Left colon (tissue), 2 donors: ENCODE data around the gene ETV4. TPM values are rescaled to one million over a fixed set of nuclear protein-coding genes. Genes with fewer than 3 reads are reported as not detected.

Source experiments
- ATAC-seq: fragments of 200-7000 bp; cut with Tn5 transposase; one replicate; pipeline ENCODE4 v1.9.1; 2020; ENCODE audit warnings: mild to moderate bottlenecking, moderate library complexity
- DNase-seq, 2 donors: peaks; one replicate each; pipeline ENCODE4 v3.0.0-alpha.2; 2020
- intact Hi-C, 2 donors: fragments of 100-400 bp; cut with DNase I in 1 of 2; cut with micrococcal nuclease in 1 of 2; formaldehyde crosslinking; loops; one replicate each; pipeline versions ENCODE4 v1.11.2 to v1.14.0; 2022; cut with DNase I, micrococcal nuclease
- total RNA-seq, 2 donors: library from RNA; stranded (reverse); fragmentation: NEBNext Ultra II Directional; extraction: Animal tissue kit (Norgen Biotek cat#: 25700); gene quantifications; one replicate each; pipeline ENCODE4 v1.2.1, GENCODE V29; 2021
- donor health status: DM: no; HTN: no; CAD: no.
- donor health status: DM: yes; HTN: yes; CAD: no.

The ETV4 gene
- total RNA-seq, 2 donors from 2014 or later = 0.89 to 0.95 TPM

GRCh38 chr17:43550754-43551153 is 4.6 kb upstream of the ETV4 start:
- DNase-seq (no peak), ATAC-seq (no peak)
- intact Hi-C loops = no loop called here

DNA sequence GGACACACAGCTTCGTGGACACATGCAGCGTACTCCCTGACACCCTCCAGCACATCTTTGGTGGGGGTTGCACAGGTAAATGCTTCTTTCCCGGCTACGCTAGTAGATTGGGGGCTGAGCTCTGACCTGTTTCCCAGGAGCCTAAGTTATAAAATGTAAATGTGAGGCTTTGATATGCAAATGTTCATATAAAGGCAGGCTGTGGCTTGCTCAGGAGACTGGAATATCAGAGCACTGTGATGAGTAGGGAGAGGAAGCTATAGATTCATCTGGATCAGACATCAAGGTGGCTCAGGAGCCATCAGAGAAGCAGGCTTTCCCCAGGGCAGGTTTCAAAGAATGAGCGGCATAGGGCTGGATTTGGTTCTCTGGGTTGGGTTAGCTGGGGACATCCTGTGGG is 3.4 kb upstream of the ETV4 start:
- DNase-seq (no peak), ATAC-seq (no peak)
- intact Hi-C loops = no loop called here

DNA sequence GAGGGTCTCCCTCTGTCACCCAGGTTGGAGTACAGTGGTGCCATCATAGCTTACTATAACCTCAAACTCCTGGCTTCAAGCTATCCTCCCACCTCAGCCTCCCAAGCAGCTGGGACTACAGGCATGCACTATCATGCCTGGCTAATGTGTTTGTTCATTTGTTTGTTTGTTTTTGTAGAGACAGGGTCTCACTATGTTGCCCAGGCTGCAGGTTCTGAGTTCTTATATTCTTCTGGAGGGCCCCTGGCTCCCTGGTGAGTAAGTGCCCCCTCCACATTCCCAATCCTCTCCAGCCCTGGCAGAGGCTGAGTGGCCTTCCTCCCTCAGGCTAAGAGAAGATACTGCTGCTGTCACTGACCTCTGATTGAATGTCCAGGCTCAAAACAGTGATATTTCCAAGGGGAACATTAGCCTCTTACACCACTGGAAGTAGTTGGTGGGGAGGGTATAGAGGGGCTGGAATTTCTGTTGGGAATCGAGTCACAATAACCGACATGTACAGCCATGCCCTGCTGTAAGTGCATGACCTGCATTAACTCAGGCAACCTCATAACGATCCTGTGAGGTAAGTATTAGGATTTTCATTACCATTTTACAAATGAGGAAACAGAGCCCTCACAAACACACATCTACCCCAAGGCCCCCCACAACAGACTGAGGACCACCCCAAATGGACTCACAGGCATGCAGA is 2.7 kb upstream of the ETV4 start:
- no peak for ATAC-seq
- intact Hi-C loops = no loop called here

DNA sequence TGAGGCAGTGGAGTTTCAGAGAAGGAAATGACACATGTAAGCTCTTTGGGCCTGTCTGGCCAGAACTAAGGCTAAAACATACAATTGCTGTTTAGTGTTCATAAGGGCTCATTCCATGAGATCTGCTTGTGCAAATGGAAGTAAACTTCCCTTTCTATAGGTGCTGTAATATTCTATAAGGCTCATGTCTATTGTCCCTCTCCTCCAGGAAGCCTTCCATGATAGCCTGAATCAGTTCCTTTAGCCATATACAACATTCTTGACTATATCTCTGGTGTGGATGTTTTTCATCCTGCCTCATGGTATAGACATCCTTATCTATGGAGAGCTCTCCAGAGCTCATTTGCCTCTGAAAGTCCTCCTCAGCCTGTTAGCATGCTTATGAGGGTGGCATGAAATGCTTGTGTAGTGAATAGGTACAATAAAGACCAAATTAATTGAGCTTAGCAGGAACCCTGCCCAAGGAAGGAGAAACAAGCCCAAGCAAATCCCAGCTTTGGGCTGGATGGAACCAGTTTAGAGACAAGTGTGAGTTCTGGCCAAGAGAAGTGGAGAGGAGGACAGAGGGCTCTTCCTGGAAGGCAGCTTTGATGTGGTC is 1.6 kb upstream of the ETV4 start:
- DNase-seq = no peak

More for the DNA sequence above, 2.7 kb upstream of the ETV4 start:
- DNase-seq = no peak

DNA sequence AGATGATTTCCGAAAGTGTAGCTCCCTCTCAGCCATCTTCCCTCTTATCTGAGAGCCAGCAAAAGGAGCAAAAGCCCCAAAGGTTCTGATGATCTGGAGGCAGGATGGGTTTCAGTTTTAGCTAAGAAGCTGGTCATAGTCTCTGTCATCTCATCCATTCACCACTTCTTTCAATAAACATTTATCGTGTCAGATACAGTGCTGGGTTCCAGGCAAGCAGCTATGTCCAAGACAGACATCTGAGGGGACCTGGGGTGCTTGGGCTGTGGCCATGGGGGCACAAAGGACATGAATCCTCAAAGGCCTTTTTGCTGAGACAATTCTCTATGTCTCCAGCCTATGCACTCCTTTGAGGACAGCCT is 1.0 kb upstream of the ETV4 start:
- intact Hi-C loops = no loop called here
- DNase-seq = no peak
- no peak for ATAC-seq

More for the DNA sequence above, 1.6 kb upstream of the ETV4 start:
- ATAC-seq = no peak
- intact Hi-C loops = no loop called here

DNA sequence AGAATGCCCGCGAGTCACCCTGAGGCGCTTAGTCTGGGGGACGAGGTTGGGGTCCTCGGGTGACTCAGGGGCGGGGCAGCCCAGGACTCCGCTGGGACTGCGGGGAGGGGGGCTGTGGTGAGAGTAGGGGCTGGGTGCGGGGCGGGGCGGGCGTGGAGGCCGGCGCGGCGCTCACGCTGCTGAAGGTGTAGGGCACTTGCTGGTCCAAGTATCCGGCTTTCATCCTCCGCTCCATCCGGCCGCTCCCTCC is 832 bp downstream of the ETV4 start:
- intact Hi-C loops = no loop called here
- peak; percentile 52 for ATAC-seq
- DNase-seq = peak; percentile 34 to 46

GRCh38 chr17:43543771-43544575 is 2.2 kb downstream of the ETV4 start:
- no peak for ATAC-seq
- no peak for DNase-seq
- intact Hi-C loops = no loop called here

DNA sequence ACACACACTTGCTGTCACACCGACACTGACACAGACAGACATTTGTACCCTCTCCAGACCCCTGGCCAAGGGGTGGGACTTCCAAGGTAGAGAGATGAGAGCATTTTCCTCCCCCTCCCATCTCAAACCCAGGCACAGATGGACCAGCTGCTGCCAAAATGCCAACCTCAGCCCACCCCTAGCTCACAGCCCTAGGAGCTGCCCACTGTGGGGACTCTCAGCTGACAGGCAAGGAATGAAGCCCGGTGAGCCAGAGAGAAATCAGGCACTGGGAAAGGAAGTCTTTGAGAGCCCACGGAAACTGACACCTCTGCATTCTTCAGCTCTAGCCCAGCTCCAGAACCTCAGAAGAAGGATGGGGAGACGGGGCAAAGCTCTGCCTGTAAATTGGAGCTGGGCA is 2.8 kb downstream of the ETV4 start:
- DNase-seq (no peak), ATAC-seq (no peak)
- intact Hi-C loops = no loop called here

GRCh38 chr17:43542859-43543258 is 3.3 kb downstream of the ETV4 start:
- intact Hi-C loops = no loop called here
- ATAC-seq (no peak), DNase-seq (no peak)

DNA sequence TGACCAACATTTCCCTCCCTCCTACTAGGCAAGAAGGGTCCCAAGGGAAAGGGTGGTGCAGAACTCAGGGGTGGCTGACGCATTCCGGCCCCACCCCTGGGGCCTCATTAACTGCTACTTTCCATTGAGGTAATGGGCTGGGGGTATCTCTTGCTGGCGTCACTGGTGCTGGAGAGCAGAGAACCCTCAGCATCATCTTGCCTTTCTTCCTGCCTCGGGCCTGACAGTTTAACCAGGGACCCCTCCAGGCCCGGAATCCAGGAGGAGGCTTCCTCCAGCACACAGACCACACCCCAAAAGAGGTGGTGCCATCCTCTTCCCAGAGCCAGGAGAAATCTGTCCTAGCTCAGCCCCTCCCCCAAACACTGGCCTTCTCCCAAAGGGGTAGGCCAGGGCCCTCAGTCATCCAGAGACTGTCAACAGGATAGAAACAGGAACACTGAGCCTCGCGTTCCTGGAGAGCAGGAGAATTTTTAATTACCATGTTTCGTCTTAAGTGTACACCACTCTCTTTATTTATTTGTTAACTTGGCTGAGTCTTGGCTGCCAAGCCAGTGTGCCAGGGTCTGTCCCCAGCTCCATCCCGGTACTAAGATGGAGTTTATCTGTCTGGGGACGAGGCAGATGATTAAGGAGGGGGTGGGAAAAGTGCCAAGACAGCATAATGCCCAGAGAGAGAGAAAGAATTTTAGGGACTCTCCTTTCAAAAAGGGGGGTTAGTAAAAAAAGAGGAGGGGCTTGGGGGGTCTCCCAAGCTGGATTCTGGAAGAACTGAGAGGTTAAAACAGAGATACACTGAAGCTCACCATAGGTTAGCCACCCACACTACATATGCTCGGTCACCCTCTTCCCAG is 5.1 kb downstream of the ETV4 start:
- no peak for ATAC-seq
- no peak for DNase-seq
- intact Hi-C loops = no loop called here

- no peak for ATAC-seq
These were observed 9.7 kb downstream of the ETV4 start for GRCh38 chr17:43536236-43536992.

GRCh38 chr17:43534909-43535308 is 11.2 kb downstream of the ETV4 start:
- intact Hi-C loops = no loop called here
- DNase-seq = no peak
- no peak for ATAC-seq

More at GRCh38 chr17:43536236-43536992, 9.7 kb downstream of the ETV4 start:
- intact Hi-C loops = no loop called here
- no peak for DNase-seq

DNA sequence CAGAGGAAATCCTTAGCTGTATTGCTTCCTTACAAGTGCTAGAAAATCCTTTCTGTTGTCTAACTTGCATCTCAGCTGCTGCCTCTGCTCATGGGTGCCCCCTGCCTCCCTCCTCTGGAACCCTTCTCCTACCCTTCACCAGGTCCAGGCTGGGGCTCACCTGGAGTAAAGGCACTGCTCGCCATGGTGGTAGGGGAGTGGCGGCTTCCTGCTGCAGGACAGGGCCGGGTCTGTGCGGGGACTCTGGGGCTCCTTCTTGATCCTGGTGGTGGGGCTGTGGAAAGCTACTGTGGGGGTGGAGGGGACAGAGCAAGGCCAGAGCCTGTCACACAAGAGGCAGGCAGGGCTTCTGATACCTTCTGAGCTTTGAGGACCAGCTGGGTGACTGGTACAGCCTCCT is 12.4 kb downstream of the ETV4 start:
- DNase-seq = no peak

GRCh38 chr17:43532581-43532980 is 13.6 kb downstream of the ETV4 start:
- peak; percentile 78 to 80 for DNase-seq
- peak; percentile 91 for ATAC-seq

More for the DNA sequence above, 12.4 kb downstream of the ETV4 start:
- no peak for ATAC-seq
- intact Hi-C loops = no loop called here

DNA sequence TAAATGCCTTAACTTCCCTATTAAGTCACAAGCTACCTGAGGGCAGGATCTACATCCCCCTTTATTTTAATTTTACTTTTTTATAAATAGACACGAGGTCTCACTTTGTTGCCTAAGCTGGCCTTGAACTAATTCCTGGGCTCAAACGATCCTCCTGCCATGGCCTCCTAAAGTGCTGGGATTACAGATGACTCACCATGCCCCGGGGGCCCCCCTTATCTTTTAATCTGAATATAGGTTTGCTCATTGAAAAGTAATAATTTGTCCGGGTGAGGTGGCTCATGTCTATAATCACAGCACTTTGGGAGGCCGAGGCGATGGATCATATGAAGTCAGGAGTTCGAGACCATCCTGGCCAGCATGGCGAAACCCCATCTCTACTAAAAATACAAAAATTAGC is 14.2 kb downstream of the ETV4 start:
- ATAC-seq (no peak), DNase-seq (no peak)
- intact Hi-C loops = no loop called here

More at GRCh38 chr17:43532581-43532980, 13.6 kb downstream of the ETV4 start:
- intact Hi-C loops = no loop called here

DNA sequence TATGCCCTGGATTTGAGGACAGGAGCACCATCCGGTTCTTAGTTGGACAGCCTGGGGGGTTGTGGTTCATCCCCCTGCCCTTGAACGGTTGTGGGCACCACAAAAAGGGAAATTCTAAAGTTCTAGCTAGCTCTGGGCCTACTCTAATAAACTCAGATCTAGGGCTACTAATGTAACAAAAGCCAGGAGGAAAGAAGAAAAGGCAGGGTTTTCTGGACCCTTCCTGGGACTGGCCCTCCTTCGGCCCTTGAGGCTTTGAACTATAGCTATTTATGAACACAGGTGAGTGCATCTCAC is 15.1 kb downstream of the ETV4 start:
- ATAC-seq = no peak
- no peak for DNase-seq
- intact Hi-C loops = no loop called here

GRCh38 chr17:43530288-43531081 is 15.7 kb downstream of the ETV4 start:
- peak in 1 of 2 donors; percentile 44 for DNase-seq
- intact Hi-C loops = no loop called here
- ATAC-seq = no peak

DNA sequence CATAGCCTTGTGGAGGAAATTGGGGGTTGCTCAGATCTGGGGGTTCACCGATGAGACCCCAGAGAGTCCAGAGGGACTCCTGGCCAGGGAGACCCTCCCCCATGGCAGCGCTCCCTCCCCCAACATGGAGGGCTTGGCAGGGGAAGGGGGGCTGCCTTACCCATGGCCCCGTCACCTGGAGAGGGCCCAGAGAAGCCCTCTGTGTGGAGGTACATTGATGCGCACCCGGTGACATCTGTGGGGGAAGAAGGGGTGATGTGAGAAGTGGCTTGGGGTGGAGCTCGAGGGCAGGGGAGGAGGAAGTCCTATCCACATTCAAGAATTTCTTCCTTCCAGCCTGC is 16.2 kb downstream of the ETV4 start:
- DNase-seq (no peak), ATAC-seq (peak; percentile 46)

More for the DNA sequence above, 16.2 kb downstream of the ETV4 start:
- intact Hi-C loops = no loop called here
